OCI-LY7 (cell line): ENCODE measurements around the gene SMAP1. TPM values are rescaled to one million over a fixed set of nuclear protein-coding genes. Genes with fewer than 3 reads are reported as not detected.

ENCODE experiments used
- BruUV-seq: library from RNA; stranded (reverse); fragments of 400-500 nt; replicated peaks from 2 replicates; lab custom pipeline; 2021; lab: Mats Ljungman, UMichigan
- CTCF ChIA-PET: fragments of 300-600 bp; sonication (Branson Sonifier 250); formaldehyde crosslinking; loops from one replicate; lab custom pipeline; 2022; ENCODE audit warnings: antibody characterized with exemption; ENCODE audit not compliant: unreplicated experiment; lab: Charles Lee
- POLR2A ChIA-PET: fragments of 300-600 bp; sonication (Branson Sonifier 250); formaldehyde crosslinking; loops from one replicate; lab custom pipeline; 2022; ENCODE audit warnings: antibody characterized with exemption; lab: Charles Lee
- DNase-seq: peaks from one replicate; pipeline ENCODE4 v3.0.0-alpha.2; 2015; ENCODE audit warnings: low spot score
- H2AFZ ChIP-seq: fragments of 200-600 bp; sonication (generic), shearing (Covaris generic); 2 replicates; pipeline ENCODE4 v1.6.1; 2014; ENCODE audit warnings: mild to moderate bottlenecking, antibody characterized with exemption, low read length, moderate library complexity
- H3K27ac ChIP-seq: fragments of 200-600 bp; sonication (generic); 2 replicates; pipeline ENCODE4 v1.5.1; 2014; ENCODE audit warnings: mixed run types, low read depth, mild to moderate bottlenecking, moderate library complexity, low read length, inconsistent platforms; ENCODE audit not compliant: poor library complexity, severe bottlenecking
- H3K36me3 ChIP-seq: fragments of 200-600 bp; sonication (generic); 2 replicates; pipeline ENCODE4 v1.6.1; 2014; ENCODE audit warnings: mild to moderate bottlenecking, antibody characterized with exemption, low read length, moderate library complexity, mixed read lengths; ENCODE audit not compliant: insufficient read depth
- H3K4me1 ChIP-seq: fragments of 200-600 bp; sonication (generic); 2 replicates; pipeline ENCODE4 v1.5.1; 2014; ENCODE audit warnings: mild to moderate bottlenecking, low read length; ENCODE audit not compliant: insufficient read depth, poor library complexity, severe bottlenecking
- H3K4me2 ChIP-seq: fragments of 200-600 bp; sonication (generic); 2 replicates; pipeline ENCODE4 v1.6.1; 2014; ENCODE audit warnings: mild to moderate bottlenecking, low read length
- H3K4me3 ChIP-seq: fragments of 200-600 bp; sonication (generic); 2 replicates; pipeline ENCODE4 v1.5.1; 2014; ENCODE audit warnings: mild to moderate bottlenecking, low read depth, low read length; ENCODE audit not compliant: poor library complexity, severe bottlenecking
- H3K79me2 ChIP-seq: fragments of 200-600 bp; sonication (generic); 2 replicates; pipeline ENCODE4 v1.6.1; 2016; ENCODE audit warnings: low read depth, mild to moderate bottlenecking, low read length, moderate library complexity, mixed read lengths; ENCODE audit not compliant: insufficient read depth
- H3K9me2 ChIP-seq: fragments of 200-600 bp; sonication (generic); 2 replicates; pipeline ENCODE4 v1.6.1; 2016; ENCODE audit warnings: mild to moderate bottlenecking, low read length, mixed read lengths; ENCODE audit not compliant: insufficient read depth
- H3K9me3 ChIP-seq: fragments of 200-600 bp; sonication (generic); 2 replicates; pipeline ENCODE4 v1.6.1; 2014; ENCODE audit warnings: mild to moderate bottlenecking, mixed run types, low read length, mixed read lengths
- H4K20me1 ChIP-seq: fragments of 200-600 bp; sonication (generic); 2 replicates; pipeline ENCODE4 v1.6.1; 2014; ENCODE audit warnings: mild to moderate bottlenecking, antibody characterized with exemption, low read length, moderate library complexity, mixed read lengths; ENCODE audit not compliant: insufficient read depth
- CTCF ChIP-seq: fragments of 200-600 bp; sonication (generic); conservative IDR thresholded peaks from 2 replicates; pipeline ENCODE4 v1.5.1; 2014; ENCODE audit warnings: mild to moderate bottlenecking, antibody characterized with exemption, low read length, moderate library complexity, mixed read lengths
- EZH2phosphoT487 ChIP-seq: fragments of 200-600 bp; sonication (generic); IDR thresholded peaks from 2 replicates; pipeline ENCODE4 v1.6.1; 2018; ENCODE audit warnings: low read depth, borderline replicate concordance, mild to moderate bottlenecking, mixed run types, antibody characterized with exemption, low read length, moderate library complexity, mixed read lengths
- intact Hi-C: fragments of 100-400 bp; cut with micrococcal nuclease; formaldehyde crosslinking; loops from one replicate; pipeline ENCODE4 v1.10.0; 2022; ENCODE audit not compliant: unreplicated experiment
- total RNA-seq, 2 experiments: library from RNA; depleted of rRNA in 1 of 2; stranded (reverse); fragments of >200 nt in 1 of 2; shearing (Covaris generic) in 1 of 2; gene quantifications; 2 replicates each; pipeline ENCODE4 v1.2.3, GENCODE V29; 2014 to 2022

SMAP1 gene
- total RNA-seq, 2 experiments from 2014 or later, result 15.1 to 28.9 TPM

- BruUV-seq, result no TSS peak
- Histone ChIP-seq H3K36me3 (no peaks in the 10 kb centered on the region), H3K4me3 (no peak overlapping the region), H3K4me1 (no peaks in the 10 kb centered on the region), H2AFZ (no peak overlapping the region), H3K4me2 (no peak overlapping the region), H3K9me2 (no peaks in the 10 kb centered on the region), H3K27ac (no peak overlapping the region), H3K79me2 (no peaks in the 10 kb centered on the region), H3K9me3 (no peaks in the 10 kb centered on the region), H4K20me1 (no peaks in the 10 kb centered on the region)
- ChIA-PET POLR2A (no interaction called here), CTCF (no interaction called here)
- intact Hi-C loops, result no loop called here
- DNase-seq, result no peak
- TF ChIP-seq CTCF (no peak), EZH2phosphoT487 (no peak)
These were observed 33.8 kb upstream of the SMAP1 start for GRCh38 chr6:70633870-70634269.

GRCh38 chr6:70636596-70636995 lies 31.1 kb upstream of the SMAP1 start:
- Histone ChIP-seq H2AFZ (no peak overlapping the region), H3K9me2 (no peaks in the 10 kb centered on the region), H3K4me3 (no peak overlapping the region), H3K4me1 (no peaks in the 10 kb centered on the region), H3K79me2 (no peaks in the 10 kb centered on the region), H3K4me2 (no peak overlapping the region), H4K20me1 (no peaks in the 10 kb centered on the region), H3K27ac (no peak overlapping the region), H3K36me3 (no peaks in the 10 kb centered on the region), H3K9me3 (no peaks in the 10 kb centered on the region)
- ChIA-PET CTCF (no interaction called here), POLR2A (interaction anchor here (0.7 kb wide), 1 partner anchor 16 kb away, joined by 3 read pairs; no protein-coding TSS in a partner anchor)
- no TSS peak for BruUV-seq
- intact Hi-C loops, result no loop called here
- no peak for TF ChIP-seq CTCF
- no peak for TF ChIP-seq EZH2phosphoT487
- DNase-seq, result no peak

- BruUV-seq, result no TSS peak
- no peaks in the 10 kb centered on the region for H3K79me2 ChIP-seq
These were observed 29.2 kb upstream of the SMAP1 start for GRCh38 chr6:70638468-70638867.

More at GRCh38 chr6:70638468-70638867, 29.2 kb upstream of the SMAP1 start:
- H3K9me3 ChIP-seq, result no peaks in the 10 kb centered on the region
- no peaks in the 10 kb centered on the region for H3K9me2 ChIP-seq
- POLR2A ChIA-PET, result no interaction called here
- no peaks in the 10 kb centered on the region for H3K36me3 ChIP-seq
- no peak overlapping the region for H3K4me2 ChIP-seq
- no peak overlapping the region for H3K27ac ChIP-seq
- DNase-seq, result no peak
- H4K20me1 ChIP-seq, result no peaks in the 10 kb centered on the region
- no peak for TF ChIP-seq EZH2phosphoT487
- TF ChIP-seq CTCF, result no peak
- CTCF ChIA-PET, result no interaction called here
- H2AFZ ChIP-seq, result no peak overlapping the region
- H3K4me3 ChIP-seq, result no peak overlapping the region
- intact Hi-C loops, result no loop called here
- H3K4me1 ChIP-seq, result no peaks in the 10 kb centered on the region
